ENCODE measurements around the gene ZBTB11. TPM values are rescaled to one million over a fixed set of nuclear protein-coding genes. Genes with fewer than 3 reads are reported as not detected.

ZBTB11 gene
- total and polyA plus RNA-seq, 10 of the 15 experiments (the other 5 are each of a cell fraction or from before 2014, with no cell fraction given), result 3.5 to 25.7 (median 18.0) TPM

DNA sequence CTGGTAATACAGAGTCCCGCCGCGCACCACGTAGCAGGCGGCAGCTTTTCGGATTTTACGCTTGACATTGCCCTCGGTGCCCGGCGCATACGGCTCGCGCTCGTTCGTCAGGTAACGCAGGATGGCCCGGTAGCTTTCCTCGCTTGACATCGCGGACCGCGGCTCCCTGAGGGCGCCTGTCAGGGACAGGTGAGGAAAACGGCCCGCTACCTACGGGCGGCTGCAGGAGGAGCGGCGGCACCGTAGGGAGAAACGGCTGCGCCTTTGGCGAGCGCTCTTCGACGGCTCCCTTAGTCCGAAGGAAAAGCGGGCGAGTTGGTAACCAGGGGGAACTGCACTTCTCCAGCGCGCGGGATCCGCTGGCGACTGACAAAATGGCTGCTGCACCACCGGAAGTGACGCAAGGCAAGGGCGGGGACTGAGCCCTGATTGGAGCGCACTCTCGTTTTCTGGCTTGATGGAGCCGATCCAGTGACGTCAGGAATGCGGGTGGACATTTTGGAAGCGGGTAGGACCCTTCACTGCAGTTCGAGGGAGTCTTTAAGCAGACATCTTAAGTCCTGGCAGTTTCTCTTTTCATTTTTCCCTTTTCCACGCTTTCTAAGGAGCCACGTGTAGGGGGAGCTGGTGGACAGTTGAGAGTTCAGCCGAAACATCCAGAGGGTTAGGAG is at the start of gene ZBTB11 (continued):
- TF ChIP-seq STAT1 (conservative IDR thresholded peaks at IDR 0.05), result no peak
- TF ChIP-seq, protein P1, sequence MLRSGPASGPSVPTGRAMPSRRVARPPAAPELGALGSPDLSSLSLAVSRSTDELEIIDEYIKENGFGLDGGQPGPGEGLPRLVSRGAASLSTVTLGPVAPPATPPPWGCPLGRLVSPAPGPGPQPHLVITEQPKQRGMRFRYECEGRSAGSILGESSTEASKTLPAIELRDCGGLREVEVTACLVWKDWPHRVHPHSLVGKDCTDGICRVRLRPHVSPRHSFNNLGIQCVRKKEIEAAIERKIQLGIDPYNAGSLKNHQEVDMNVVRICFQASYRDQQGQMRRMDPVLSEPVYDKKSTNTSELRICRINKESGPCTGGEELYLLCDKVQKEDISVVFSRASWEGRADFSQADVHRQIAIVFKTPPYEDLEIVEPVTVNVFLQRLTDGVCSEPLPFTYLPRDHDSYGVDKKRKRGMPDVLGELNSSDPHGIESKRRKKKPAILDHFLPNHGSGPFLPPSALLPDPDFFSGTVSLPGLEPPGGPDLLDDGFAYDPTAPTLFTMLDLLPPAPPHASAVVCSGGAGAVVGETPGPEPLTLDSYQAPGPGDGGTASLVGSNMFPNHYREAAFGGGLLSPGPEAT (IDR thresholded peaks at IDR 0.05; ENCODE audit: low read depth), result peak; percentile 72
- TF ChIP-seq, protein P2, sequence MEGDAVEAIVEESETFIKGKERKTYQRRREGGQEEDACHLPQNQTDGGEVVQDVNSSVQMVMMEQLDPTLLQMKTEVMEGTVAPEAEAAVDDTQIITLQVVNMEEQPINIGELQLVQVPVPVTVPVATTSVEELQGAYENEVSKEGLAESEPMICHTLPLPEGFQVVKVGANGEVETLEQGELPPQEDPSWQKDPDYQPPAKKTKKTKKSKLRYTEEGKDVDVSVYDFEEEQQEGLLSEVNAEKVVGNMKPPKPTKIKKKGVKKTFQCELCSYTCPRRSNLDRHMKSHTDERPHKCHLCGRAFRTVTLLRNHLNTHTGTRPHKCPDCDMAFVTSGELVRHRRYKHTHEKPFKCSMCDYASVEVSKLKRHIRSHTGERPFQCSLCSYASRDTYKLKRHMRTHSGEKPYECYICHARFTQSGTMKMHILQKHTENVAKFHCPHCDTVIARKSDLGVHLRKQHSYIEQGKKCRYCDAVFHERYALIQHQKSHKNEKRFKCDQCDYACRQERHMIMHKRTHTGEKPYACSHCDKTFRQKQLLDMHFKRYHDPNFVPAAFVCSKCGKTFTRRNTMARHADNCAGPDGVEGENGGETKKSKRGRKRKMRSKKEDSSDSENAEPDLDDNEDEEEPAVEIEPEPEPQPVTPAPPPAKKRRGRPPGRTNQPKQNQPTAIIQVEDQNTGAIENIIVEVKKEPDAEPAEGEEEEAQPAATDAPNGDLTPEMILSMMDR (IDR thresholded peaks at IDR 0.05 in 2 of 3, conservative IDR thresholded peaks at IDR 0.05 in 1 of 3; ENCODE audit: control insufficient read depth in 2 of 3, extremely low read depth in 1 of 3, insufficient read depth in 1 of 3, low read depth in 3 of 3, low read length in 3 of 3), result peak; percentile 9 to 55 (median 35); a peak in 3 of 6 replicates
- TF ChIP-seq, protein P3, sequence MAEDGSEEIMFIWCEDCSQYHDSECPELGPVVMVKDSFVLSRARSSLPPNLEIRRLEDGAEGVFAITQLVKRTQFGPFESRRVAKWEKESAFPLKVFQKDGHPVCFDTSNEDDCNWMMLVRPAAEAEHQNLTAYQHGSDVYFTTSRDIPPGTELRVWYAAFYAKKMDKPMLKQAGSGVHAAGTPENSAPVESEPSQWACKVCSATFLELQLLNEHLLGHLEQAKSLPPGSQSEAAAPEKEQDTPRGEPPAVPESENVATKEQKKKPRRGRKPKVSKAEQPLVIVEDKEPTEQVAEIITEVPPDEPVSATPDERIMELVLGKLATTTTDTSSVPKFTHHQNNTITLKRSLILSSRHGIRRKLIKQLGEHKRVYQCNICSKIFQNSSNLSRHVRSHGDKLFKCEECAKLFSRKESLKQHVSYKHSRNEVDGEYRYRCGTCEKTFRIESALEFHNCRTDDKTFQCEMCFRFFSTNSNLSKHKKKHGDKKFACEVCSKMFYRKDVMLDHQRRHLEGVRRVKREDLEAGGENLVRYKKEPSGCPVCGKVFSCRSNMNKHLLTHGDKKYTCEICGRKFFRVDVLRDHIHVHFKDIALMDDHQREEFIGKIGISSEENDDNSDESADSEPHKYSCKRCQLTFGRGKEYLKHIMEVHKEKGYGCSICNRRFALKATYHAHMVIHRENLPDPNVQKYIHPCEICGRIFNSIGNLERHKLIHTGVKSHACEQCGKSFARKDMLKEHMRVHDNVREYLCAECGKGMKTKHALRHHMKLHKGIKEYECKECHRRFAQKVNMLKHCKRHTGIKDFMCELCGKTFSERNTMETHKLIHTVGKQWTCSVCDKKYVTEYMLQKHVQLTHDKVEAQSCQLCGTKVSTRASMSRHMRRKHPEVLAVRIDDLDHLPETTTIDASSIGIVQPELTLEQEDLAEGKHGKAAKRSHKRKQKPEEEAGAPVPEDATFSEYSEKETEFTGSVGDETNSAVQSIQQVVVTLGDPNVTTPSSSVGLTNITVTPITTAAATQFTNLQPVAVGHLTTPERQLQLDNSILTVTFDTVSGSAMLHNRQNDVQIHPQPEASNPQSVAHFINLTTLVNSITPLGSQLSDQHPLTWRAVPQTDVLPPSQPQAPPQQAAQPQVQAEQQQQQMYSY (CRISPR knock-in tag; IDR thresholded peaks at IDR 0.05), result no peak
- peak; percentile 96 for TF ChIP-seq NBN (IDR thresholded peaks at IDR 0.05)
- TF ChIP-seq, protein P4, sequence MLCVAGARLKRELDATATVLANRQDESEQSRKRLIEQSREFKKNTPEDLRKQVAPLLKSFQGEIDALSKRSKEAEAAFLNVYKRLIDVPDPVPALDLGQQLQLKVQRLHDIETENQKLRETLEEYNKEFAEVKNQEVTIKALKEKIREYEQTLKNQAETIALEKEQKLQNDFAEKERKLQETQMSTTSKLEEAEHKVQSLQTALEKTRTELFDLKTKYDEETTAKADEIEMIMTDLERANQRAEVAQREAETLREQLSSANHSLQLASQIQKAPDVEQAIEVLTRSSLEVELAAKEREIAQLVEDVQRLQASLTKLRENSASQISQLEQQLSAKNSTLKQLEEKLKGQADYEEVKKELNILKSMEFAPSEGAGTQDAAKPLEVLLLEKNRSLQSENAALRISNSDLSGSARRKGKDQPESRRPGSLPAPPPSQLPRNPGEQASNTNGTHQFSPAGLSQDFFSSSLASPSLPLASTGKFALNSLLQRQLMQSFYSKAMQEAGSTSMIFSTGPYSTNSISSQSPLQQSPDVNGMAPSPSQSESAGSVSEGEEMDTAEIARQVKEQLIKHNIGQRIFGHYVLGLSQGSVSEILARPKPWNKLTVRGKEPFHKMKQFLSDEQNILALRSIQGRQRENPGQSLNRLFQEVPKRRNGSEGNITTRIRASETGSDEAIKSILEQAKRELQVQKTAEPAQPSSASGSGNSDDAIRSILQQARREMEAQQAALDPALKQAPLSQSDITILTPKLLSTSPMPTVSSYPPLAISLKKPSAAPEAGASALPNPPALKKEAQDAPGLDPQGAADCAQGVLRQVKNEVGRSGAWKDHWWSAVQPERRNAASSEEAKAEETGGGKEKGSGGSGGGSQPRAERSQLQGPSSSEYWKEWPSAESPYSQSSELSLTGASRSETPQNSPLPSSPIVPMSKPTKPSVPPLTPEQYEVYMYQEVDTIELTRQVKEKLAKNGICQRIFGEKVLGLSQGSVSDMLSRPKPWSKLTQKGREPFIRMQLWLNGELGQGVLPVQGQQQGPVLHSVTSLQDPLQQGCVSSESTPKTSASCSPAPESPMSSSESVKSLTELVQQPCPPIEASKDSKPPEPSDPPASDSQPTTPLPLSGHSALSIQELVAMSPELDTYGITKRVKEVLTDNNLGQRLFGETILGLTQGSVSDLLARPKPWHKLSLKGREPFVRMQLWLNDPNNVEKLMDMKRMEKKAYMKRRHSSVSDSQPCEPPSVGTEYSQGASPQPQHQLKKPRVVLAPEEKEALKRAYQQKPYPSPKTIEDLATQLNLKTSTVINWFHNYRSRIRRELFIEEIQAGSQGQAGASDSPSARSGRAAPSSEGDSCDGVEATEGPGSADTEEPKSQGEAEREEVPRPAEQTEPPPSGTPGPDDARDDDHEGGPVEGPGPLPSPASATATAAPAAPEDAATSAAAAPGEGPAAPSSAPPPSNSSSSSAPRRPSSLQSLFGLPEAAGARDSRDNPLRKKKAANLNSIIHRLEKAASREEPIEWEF (IDR thresholded peaks at IDR 0.05; ENCODE audit: insufficient replicate concordance, low read depth, low read length), result no peak
- TF ChIP-seq, protein P5, sequence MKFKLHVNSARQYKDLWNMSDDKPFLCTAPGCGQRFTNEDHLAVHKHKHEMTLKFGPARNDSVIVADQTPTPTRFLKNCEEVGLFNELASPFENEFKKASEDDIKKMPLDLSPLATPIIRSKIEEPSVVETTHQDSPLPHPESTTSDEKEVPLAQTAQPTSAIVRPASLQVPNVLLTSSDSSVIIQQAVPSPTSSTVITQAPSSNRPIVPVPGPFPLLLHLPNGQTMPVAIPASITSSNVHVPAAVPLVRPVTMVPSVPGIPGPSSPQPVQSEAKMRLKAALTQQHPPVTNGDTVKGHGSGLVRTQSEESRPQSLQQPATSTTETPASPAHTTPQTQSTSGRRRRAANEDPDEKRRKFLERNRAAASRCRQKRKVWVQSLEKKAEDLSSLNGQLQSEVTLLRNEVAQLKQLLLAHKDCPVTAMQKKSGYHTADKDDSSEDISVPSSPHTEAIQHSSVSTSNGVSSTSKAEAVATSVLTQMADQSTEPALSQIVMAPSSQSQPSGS (IDR thresholded peaks at IDR 0.05; ENCODE audit: low read length), result peak; percentile 66
- no peak for TF ChIP-seq SUZ12 (IDR thresholded peaks at IDR 0.05; ENCODE audit: unreplicated experiment)
- TF ChIP-seq, protein P6, sequence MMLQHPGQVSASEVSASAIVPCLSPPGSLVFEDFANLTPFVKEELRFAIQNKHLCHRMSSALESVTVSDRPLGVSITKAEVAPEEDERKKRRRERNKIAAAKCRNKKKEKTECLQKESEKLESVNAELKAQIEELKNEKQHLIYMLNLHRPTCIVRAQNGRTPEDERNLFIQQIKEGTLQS (IDR thresholded peaks at IDR 0.05; ENCODE audit: borderline replicate concordance, extremely low read depth, low read depth, low read length), result no peak
